ENCODE measurements around the gene LAMC3.

DNA sequence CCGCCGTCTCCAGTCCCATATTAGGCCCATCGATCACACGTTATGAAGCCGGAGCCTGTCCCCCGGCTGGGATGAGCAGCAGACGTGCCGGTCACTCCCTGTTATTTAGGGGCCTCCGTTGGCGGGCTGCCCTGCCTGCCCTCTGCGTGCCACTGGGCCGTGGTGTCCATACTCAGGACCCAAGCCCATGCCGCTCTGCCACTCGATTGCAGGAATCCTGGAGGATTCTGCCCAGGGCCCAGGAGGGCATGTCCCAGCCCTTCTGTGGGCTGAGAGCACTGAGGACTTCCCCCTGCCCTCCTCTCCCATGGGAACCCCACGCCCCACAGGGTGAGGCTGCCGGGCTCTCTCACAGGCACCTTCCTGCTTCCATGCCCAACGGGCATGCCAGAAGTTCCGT is 19.6 kb upstream of the LAMC3 start:
- TF ChIP-seq TCF4 (CRISPR knock-in tag; IDR thresholded peaks at IDR 0.05; ENCODE audit: borderline replicate concordance) = no peak
- TF ChIP-seq ZNF565 (CRISPR knock-in tag; conservative IDR thresholded peaks at IDR 0.05; ENCODE audit: low read depth) = no peak
- TF ChIP-seq, protein P1, sequence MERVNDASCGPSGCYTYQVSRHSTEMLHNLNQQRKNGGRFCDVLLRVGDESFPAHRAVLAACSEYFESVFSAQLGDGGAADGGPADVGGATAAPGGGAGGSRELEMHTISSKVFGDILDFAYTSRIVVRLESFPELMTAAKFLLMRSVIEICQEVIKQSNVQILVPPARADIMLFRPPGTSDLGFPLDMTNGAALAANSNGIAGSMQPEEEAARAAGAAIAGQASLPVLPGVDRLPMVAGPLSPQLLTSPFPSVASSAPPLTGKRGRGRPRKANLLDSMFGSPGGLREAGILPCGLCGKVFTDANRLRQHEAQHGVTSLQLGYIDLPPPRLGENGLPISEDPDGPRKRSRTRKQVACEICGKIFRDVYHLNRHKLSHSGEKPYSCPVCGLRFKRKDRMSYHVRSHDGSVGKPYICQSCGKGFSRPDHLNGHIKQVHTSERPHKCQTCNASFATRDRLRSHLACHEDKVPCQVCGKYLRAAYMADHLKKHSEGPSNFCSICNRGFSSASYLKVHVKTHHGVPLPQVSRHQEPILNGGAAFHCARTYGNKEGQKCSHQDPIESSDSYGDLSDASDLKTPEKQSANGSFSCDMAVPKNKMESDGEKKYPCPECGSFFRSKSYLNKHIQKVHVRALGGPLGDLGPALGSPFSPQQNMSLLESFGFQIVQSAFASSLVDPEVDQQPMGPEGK (CRISPR knock-in tag; IDR thresholded peaks at IDR 0.05; ENCODE audit: borderline replicate concordance) = no peak
- no peak for TF ChIP-seq SNAI2 (CRISPR knock-in tag; IDR thresholded peaks at IDR 0.05)
- TF ChIP-seq ZC3H10 (CRISPR knock-in tag; IDR thresholded peaks at IDR 0.05) = no peak
- TF ChIP-seq, protein P2, sequence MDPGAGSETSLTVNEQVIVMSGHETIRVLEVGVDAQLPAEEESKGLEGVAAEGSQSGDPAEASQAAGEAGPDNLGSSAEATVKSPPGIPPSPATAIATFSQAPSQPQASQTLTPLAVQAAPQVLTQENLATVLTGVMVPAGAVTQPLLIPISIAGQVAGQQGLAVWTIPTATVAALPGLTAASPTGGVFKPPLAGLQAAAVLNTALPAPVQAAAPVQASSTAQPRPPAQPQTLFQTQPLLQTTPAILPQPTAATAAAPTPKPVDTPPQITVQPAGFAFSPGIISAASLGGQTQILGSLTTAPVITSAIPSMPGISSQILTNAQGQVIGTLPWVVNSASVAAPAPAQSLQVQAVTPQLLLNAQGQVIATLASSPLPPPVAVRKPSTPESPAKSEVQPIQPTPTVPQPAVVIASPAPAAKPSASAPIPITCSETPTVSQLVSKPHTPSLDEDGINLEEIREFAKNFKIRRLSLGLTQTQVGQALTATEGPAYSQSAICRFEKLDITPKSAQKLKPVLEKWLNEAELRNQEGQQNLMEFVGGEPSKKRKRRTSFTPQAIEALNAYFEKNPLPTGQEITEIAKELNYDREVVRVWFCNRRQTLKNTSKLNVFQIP (CRISPR knock-in tag; IDR thresholded peaks at IDR 0.05; ENCODE audit: borderline replicate concordance, low read depth) = no peak
